ENCODE data around the gene HAP1.
"Not testable (repeated sequence)": the region's sequence is repeated elsewhere in the genome, so short reads cannot be mapped to it uniquely, and the experiment has no call there.

Gene HAP1, protein sequence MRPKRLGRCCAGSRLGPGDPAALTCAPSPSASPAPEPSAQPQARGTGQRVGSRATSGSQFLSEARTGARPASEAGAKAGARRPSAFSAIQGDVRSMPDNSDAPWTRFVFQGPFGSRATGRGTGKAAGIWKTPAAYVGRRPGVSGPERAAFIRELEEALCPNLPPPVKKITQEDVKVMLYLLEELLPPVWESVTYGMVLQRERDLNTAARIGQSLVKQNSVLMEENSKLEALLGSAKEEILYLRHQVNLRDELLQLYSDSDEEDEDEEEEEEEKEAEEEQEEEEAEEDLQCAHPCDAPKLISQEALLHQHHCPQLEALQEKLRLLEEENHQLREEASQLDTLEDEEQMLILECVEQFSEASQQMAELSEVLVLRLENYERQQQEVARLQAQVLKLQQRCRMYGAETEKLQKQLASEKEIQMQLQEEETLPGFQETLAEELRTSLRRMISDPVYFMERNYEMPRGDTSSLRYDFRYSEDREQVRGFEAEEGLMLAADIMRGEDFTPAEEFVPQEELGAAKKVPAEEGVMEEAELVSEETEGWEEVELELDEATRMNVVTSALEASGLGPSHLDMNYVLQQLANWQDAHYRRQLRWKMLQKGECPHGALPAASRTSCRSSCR

GRCh38 chr17:41734139-41734948 is at the start of gene HAP1:
Gene HAP1 (minus strand): TSS chr17:41734643. CDS start chr17:41734634, 9 bp downstream.
- no peak for DNase-seq (ENCODE audit: low read depth)

GRCh38 chr17:41782142-41782541 is 47.7 kb upstream of the HAP1 start:
- no peak for DNase-seq (ENCODE audit: low read depth)

- DNase-seq (ENCODE audit: low read depth), result no peak
These were observed 47.1 kb upstream of the HAP1 start for GRCh38 chr17:41781404-41782110.

GRCh38 chr17:41779954-41780353 is 45.5 kb upstream of the HAP1 start:
- DNase-seq (ENCODE audit: low read depth), result no peak

GRCh38 chr17:41777574-41778188 is 43.2 kb upstream of the HAP1 start:
- DNase-seq (ENCODE audit: low read depth), result no peak

- DNase-seq (ENCODE audit: low read depth), result no peak
These were observed 42.7 kb upstream of the HAP1 start for GRCh38 chr17:41777157-41777573.

- not testable (repeated sequence) for DNase-seq (ENCODE audit: low read depth)
These were observed 41.9 kb upstream of the HAP1 start for GRCh38 chr17:41776262-41776900.

DNA sequence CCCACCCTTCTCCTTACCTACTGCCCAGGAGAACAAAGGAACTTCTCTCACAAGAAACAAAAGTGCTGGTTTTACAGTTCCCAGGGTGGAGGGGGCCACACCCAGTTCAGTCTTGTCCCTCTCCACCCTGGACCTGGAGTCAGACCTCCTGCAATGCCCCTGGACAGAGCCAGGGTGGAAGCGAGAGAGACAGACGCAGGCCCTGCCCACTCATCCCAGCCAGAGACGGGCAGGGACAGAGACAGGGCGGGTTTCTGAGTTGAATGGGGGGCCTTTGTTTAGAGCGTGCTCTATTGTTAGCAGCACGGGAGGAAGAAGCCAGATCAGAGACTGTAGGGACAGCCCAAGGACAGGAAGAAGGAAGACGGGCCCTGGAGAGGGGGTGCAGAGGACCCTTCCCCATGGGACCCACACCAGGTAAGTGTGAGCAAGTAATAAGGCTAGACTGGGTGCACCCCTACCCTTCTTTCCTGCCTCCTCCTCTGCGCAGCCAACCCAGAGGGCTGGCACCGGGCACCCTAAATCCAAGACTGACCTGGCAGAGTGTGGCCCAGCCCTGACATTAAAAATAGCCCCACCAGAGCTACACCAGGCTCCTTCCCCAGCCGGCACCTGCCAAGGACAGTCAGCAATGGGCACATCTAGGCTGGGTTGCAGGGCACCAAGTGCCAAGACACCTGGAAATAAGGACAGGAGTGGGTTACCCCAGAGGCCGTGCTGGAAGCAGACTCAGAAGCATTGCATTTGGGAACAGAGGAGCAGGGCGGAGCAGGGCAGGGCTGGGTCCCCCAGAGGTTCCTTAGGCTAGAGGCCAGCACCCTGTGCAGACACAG is 41.2 kb upstream of the HAP1 start:
- DNase-seq (ENCODE audit: low read depth), result no peak

- DNase-seq (ENCODE audit: low read depth), result no peak
These were observed 39.3 kb upstream of the HAP1 start for GRCh38 chr17:41773731-41774193.

DNA sequence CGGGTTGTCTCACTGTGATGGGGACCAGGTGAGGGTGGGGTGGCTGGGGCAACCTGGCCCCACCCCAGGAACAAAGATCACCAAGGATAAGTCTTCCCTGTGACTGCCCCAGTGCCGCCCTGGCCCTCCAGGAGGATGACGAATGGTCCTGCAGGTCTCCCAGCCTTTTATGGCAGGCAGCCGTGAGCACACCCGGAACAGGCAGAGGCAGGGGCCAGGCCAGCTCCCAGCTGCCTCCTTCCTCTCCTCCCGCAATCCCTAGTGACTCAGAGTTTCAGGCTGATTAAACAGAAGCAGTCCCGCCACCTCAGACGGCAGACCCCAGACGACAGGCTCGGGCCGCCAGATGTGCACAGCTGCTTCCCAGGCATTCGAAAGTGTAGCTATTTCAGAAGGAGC is 38.7 kb upstream of the HAP1 start:
- no peak for DNase-seq (ENCODE audit: low read depth)

- DNase-seq (ENCODE audit: low read depth), result no peak
These were observed 38.2 kb upstream of the HAP1 start for GRCh38 chr17:41772586-41773189.

- no peak for DNase-seq (ENCODE audit: low read depth)
These were observed 37.8 kb upstream of the HAP1 start for GRCh38 chr17:41772218-41772585.

DNA sequence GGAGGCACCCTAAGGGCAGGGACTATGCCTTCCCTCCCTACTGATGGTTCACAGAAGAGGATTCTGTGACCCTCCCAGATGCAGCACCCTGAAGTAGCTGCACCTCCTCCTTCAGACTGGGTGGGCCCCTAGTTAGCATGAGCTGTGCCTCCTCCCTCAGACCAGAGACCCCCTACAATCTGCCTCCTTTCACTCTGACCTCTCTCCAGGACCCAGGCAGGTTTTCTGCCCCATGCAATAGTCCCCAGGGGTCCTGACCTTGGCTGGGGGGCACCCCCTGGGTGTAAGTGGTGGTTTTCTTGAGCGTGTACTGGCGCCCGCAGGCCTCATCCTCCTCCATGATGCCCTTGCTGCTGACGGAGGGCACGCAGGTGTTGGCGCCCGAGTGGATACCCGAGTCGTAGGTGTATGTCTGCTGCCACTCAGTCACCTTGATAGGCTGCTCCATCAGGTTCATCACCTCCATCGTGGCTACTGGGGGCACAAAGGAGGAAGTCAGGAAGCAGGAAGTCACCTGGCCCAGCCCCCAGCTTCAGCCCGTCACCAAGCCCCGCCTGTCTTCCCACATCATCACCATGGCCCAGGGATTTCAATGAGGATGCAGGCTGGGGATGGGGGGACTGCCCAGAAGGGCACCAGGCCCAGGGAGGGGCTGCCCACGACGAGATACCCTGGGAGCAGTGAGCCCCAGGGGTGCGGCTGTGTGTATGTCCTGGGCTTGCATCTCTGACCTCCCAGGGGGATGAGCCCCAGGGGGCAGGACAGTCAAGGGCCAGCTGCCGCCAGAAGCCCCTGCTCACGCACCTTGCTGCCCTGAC is 37.2 kb upstream of the HAP1 start:
- no peak for DNase-seq (ENCODE audit: low read depth)

DNA sequence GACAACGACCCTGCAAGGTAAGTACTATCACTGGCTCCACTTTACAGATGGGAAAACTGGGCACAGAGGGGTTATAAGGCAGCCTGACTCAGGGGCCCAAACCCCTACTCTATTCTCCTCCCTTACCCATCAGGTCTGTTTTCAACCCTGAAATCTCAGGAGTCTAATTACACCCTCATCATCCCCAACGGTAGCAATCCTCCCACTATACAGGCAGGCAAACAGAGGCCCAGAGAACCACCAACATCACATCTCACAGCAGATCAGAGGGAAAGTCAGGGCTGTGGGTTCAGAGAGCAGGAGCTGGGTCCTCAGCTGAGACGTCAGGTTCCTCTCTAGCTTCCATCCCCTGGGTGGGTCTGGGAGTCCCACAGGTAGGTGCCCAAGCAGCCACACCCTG is 35.5 kb upstream of the HAP1 start:
- DNase-seq (ENCODE audit: low read depth), result no peak

DNA sequence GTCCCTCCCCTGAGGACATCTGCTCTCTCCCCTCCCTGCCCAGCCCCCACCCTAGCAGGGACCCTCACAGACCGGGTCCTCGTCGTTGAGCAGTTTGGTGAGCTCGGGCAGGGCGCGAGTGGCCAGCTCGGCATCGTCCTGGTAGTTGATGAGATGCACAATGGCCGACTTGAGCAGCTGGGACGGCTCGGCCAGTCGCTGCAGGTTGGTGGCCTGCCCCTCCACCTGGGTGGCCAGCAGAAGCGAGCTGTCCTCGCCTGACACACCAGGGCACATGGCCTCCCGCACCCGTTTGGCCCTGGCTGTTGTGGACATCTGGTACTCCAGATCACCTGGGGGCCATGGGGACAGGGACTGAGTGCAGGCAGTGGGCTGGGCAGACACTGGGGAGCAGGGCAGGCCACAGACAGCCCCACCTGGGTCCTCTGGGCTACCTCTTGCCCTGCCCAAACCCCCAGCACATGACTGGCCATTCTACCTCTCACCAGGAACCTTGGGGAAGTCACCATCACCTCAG is 35.0 kb upstream of the HAP1 start:
- no peak for DNase-seq (ENCODE audit: low read depth)

DNA sequence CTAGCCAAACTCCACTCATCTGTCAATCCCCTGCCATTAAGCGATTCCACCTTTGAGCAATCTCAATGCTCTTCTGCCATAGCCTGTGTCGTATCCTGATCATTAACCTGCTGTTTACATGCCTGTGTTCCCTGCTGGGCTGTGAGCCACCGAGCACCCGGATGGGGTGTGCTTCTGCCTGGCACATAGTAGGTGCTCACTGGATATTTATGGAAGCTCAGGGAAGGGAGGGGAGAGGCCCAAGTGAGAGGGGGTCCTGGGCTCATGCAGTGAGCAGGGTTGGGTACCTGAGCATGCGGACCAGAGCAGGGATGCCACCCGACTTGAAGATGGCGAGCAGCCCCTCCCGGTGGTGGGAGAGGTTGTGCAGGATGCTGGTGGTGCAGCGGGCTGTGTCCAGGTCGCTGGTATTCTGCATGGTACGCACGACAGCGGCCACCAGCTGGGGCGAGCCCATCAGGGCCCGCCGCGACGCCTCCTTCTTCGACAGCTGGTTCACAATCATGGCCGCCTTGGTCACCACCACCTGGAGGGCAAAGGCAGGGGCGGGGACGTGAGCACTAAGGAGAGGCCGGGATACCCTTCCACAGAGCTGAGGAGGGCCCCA is 34.3 kb upstream of the HAP1 start:
- no peak for DNase-seq (ENCODE audit: low read depth)

DNA sequence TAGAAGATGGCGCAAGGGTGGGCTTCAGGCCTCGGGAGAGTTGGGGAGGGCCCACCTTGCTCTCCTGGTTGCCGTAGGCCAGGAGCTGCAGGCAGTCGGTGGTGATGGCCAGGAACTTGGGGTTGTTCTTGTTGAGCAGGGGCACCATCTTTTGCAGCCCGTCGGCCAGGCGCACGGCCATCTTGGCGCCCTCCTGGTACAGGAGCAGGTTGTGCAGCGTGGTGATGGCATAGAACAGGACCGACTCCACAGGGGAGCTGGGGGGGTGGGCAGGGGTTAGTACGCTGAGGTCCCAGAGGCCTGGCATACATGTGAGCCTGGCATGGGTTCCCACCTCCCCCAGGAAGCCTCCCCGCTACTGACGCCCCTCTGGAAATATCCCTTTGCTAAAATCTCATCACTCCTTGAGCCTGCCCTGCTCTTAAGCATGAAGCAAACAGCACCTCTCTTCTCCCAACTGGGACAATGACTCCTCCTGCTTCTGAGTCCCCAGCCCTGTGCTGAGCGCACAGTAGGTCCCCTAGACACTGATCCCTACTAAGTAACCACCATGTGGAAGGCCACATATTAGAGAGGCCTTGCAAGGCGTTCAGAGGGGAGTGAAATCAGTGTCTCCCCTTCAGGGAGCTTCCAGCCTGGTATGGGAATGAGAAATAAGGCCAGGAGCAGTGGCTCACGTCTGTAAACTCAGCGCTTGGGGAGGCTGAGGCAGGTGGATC is 33.0 kb upstream of the HAP1 start:
- no peak for DNase-seq (ENCODE audit: low read depth)

- no peak for DNase-seq (ENCODE audit: low read depth)
These were observed 31.7 kb upstream of the HAP1 start for GRCh38 chr17:41766135-41766534.
